ENCODE data around the gene SPRYD3.
"Not testable (repeated sequence)": the region's sequence is repeated elsewhere in the genome, so short reads cannot be mapped to it uniquely, and the experiment has no call there.

SPRYD3 gene

GRCh38 chr12:53102883-53103807, 24.0 kb upstream of the SPRYD3 start, which contains the start of gene SOAT2:
Gene SOAT2 (plus strand): TSS chr12:53103486. CDS start chr12:53103578, 92 bp downstream.
- in situ Hi-C loops (cut with MboI; ENCODE audit: low sequenced_read_pairs), result no loop called here

GRCh38 chr12:53101931-53102781, 23.0 kb upstream of the SPRYD3 start:
- in situ Hi-C loops (cut with MboI; ENCODE audit: low sequenced_read_pairs), result no loop called here

GRCh38 chr12:53101266-53101665, 22.1 kb upstream of the SPRYD3 start:
- in situ Hi-C loops (cut with MboI; ENCODE audit: low sequenced_read_pairs), result no loop called here

GRCh38 chr12:53100466-53101151, 21.4 kb upstream of the SPRYD3 start:
- in situ Hi-C loops (cut with MboI; ENCODE audit: low sequenced_read_pairs), result no loop called here

- in situ Hi-C loops (cut with MboI; ENCODE audit: low sequenced_read_pairs), result no loop called here
Measured at GRCh38 chr12:53099071-53099882, 20.1 kb upstream of the SPRYD3 start.

- in situ Hi-C loops (cut with MboI; ENCODE audit: low sequenced_read_pairs), result no loop called here
Measured at GRCh38 chr12:53098354-53098981, 19.3 kb upstream of the SPRYD3 start.

GRCh38 chr12:53097564-53098353, 18.6 kb upstream of the SPRYD3 start, which contains the start of gene IGFBP6:
Gene IGFBP6 (plus strand): TSS chr12:53097667. CDS start chr12:53097718, 51 bp downstream.
- in situ Hi-C loops (cut with MboI; ENCODE audit: low sequenced_read_pairs), result no loop called here

GRCh38 chr12:53097207-53097563, 18.0 kb upstream of the SPRYD3 start:
- in situ Hi-C loops (cut with MboI; ENCODE audit: low sequenced_read_pairs), result no loop called here

- in situ Hi-C loops (cut with MboI; ENCODE audit: low sequenced_read_pairs), result no loop called here
Measured at GRCh38 chr12:53096759-53097158, 17.6 kb upstream of the SPRYD3 start.

GRCh38 chr12:53096089-53096741, 17.0 kb upstream of the SPRYD3 start:
- in situ Hi-C loops (cut with MboI; ENCODE audit: low sequenced_read_pairs), result no loop called here

- in situ Hi-C loops (cut with MboI; ENCODE audit: low sequenced_read_pairs), result not testable (repeated sequence)
Measured at GRCh38 chr12:53095596-53095895, 16.4 kb upstream of the SPRYD3 start.

GRCh38 chr12:53094796-53095595, 15.8 kb upstream of the SPRYD3 start:
- in situ Hi-C loops (cut with MboI; ENCODE audit: low sequenced_read_pairs), result not testable (repeated sequence)

- in situ Hi-C loops (cut with MboI; ENCODE audit: low sequenced_read_pairs), result no loop called here
Measured at GRCh38 chr12:53094394-53094787, 15.2 kb upstream of the SPRYD3 start.

- in situ Hi-C loops (cut with MboI; ENCODE audit: low sequenced_read_pairs), result no loop called here
Measured at GRCh38 chr12:53093777-53094393, 14.7 kb upstream of the SPRYD3 start.

- in situ Hi-C loops (cut with MboI; ENCODE audit: low sequenced_read_pairs), result no loop called here
Measured at GRCh38 chr12:53091756-53092155, 12.6 kb upstream of the SPRYD3 start.

- in situ Hi-C loops (cut with MboI; ENCODE audit: low sequenced_read_pairs), result no loop called here
Measured at GRCh38 chr12:53090554-53090953, 11.4 kb upstream of the SPRYD3 start.

GRCh38 chr12:53090105-53090504, 10.9 kb upstream of the SPRYD3 start:
- in situ Hi-C loops (cut with MboI; ENCODE audit: low sequenced_read_pairs), result no loop called here

All from HL-60/S4 treated with phorbol 12-myristate 13-acetate at 8.2 ng/mL for 4 days and 3 days (cell line).